ENCODE measurements around the gene FANCC.

FANCC gene

GRCh38 chr9:95085036-95085770, 232.3 kb downstream of the FANCC start:
- DNase-seq (ENCODE audit: low spot score), result no peak

- DNase-seq (ENCODE audit: low spot score), result no peak
Observed at GRCh38 chr9:95084254-95084934, 233.1 kb downstream of the FANCC start.

GRCh38 chr9:95083086-95083768, 234.3 kb downstream of the FANCC start:
- DNase-seq (ENCODE audit: low spot score), result no peak

GRCh38 chr9:95082401-95083084, 235.0 kb downstream of the FANCC start:
- no peak for DNase-seq (ENCODE audit: low spot score)

- DNase-seq (ENCODE audit: low spot score), result no peak
Observed at GRCh38 chr9:95081998-95082397, 235.5 kb downstream of the FANCC start.

- DNase-seq (ENCODE audit: low spot score), result no peak
Observed at GRCh38 chr9:95080961-95081647, 236.4 kb downstream of the FANCC start.

DNA sequence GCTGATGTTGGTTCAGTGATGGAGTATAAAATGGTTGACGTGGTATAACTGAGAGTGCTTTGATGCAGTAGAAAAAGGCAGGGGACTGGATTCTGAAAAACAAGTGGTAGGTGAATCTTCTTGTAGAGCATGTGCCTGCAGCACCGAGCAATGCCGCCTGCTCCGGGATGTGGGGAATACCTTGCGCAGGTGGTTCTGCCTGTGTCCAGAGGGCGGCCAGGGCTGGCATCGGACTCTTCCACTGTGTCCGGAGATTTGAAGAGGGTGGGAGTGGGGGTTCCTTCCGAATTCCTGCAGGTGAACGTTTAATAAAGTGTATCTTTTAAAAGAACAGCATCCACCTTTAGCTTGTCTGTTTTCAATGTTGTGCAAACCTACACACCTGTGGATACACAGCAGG, 238.0 kb downstream of the FANCC start:
- DNase-seq (ENCODE audit: low spot score), result no peak

GRCh38 chr9:95078939-95079338, 238.6 kb downstream of the FANCC start:
- peak; percentile 56 for DNase-seq (ENCODE audit: low spot score)

DNA sequence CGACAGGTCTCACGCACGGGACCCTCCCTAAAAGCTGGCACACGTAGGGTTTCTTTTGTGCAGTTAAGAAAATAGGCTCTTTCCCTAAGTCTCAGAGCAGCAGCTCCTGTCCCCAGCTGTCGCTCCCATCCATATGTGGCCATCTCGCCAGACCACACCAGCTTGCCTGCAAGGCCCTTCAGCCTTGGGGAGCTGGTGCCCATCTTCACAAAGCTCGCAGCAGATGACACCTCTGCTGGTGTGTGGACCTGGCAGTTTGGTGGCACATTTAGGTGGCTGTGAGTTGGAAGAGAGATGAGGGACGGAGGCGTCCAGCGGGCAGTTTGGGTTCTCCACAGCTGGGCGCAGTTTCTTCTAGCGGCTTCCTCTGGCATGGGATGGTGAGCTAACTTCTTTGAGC, 239.0 kb downstream of the FANCC start:
- no peak for DNase-seq (ENCODE audit: low spot score)

- no peak for DNase-seq (ENCODE audit: low spot score)
Observed at GRCh38 chr9:95077766-95078370, 239.6 kb downstream of the FANCC start.

GRCh38 chr9:95077053-95077765, 240.3 kb downstream of the FANCC start:
- no peak for DNase-seq (ENCODE audit: low spot score)

DNA sequence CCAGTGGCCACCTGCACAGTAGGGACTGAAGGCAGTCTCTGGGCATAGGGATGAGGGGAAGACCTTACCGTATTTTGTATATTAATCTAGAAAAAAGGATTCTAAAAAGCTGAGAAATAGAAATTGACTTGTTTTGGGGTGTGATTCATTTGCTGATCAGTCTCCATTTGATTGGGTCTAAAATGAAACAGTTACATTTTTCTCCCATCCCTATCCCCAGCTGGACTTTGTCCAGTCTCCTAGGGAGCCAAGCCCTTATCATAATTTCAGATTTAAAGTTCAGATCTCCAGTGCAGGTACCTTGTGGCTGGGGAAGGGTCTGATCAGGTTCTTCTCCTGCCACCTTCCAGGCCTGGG, 240.8 kb downstream of the FANCC start:
- DNase-seq (ENCODE audit: low spot score), result no peak

DNA sequence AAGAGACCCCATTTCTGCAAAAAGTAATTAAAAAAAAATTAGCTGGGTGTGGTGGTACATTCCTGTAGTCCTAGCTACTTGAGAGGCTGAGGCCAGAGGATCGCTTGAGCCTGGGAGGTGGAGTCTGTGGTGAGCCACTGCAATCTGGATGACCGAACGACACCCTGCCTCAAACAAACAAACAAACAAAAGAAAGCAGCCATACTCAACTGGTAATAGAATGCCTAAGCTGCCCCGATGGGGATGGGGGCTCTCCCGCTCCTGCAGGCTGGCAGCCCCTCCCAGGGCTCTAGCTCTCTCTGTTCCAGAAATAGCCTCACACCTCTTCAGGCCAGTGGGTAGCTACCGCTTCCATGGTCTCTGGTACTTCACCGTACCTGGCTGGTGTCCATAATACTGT, 241.8 kb downstream of the FANCC start:
- DNase-seq (ENCODE audit: low spot score), result no peak

GRCh38 chr9:95074632-95075031, 242.9 kb downstream of the FANCC start:
- DNase-seq (ENCODE audit: low spot score), result no peak

DNA sequence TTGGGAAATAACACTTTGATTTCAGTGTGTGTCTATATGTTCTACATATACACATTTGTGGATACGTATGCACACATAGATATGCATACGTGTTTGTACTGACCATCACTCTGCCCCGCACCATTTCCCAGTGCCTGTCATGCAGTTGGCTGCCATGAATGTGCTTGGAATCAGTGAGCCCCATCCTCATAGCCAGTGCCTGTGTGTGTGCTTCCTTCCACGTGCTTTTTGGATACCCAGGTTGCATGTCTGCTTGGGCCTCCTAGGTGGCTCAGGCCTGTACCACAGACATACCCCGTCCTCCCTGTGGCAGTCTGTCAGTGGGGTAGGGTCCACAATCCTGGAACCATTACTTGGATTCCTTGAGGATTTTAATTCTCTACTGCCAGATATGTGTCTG, 243.6 kb downstream of the FANCC start:
- DNase-seq (ENCODE audit: low spot score), result no peak

DNA sequence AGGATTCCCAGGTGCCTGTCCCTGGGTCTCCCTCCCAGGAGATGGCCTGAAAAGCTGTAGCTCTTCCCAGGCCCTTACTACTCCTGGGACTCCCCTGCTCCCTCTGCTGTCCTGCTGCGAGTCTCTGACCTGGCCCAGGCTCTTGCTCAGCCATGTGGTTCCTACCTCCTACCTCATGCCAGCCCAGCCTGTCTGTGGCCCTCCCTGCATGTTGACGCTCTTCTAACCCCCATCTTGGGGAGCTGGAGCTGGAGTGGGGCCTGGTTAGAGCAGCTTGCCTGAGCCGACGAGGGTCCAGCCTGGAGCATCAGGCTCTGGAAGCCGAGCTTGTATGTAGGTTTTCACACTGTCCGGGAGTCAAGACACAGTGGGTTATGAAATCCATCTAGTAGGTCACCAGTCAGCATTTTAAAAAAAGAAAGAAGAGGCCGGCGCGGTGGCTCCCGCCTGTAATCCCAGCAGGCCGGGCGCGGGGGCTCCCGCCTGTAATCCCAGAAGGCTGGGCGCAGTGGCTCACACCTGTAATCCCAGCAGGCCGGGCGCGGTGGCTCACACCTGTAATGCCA, 244.4 kb downstream of the FANCC start:
- DNase-seq (ENCODE audit: low spot score), result no peak

DNA sequence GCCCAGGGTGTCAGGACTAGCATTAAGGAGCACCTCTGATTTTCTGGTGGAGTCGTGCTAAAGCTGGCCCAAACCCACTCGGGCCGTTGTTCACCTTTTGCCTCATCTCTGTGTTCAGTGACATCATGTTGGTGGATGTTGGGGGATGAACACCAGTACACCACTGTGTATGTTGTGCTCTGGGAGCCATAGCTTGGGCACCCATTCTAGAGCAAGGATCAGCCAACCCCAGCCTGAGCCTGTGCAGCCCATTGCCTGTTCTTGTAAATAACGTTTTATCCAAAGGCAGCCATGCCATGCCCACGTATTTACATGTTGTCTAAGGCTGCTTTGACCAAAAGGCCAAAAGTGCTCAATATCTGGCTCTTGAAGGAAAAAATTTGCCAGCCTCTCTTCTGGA, 245.6 kb downstream of the FANCC start:
- DNase-seq (ENCODE audit: low spot score), result no peak

DNA sequence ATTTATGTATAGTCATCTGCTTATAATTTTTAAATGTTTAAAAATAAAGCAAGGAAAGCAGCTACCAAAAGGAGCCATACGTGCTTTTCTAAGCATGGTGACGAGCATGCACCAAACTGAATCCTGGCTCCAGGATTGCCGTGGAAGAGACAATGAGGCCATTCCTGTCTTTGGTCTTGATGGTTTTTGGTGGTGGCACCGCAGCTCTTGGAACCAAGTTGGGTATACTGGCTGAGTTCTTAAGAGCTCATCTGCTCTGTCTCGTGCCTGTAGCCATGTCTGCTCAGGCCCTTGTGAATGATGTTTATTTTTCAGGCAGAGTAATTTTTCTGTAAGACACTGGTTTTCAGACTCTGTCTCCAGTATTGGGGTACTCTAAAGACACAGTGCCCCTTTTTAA, 246.1 kb downstream of the FANCC start:
- DNase-seq (ENCODE audit: low spot score), result no peak

DNA sequence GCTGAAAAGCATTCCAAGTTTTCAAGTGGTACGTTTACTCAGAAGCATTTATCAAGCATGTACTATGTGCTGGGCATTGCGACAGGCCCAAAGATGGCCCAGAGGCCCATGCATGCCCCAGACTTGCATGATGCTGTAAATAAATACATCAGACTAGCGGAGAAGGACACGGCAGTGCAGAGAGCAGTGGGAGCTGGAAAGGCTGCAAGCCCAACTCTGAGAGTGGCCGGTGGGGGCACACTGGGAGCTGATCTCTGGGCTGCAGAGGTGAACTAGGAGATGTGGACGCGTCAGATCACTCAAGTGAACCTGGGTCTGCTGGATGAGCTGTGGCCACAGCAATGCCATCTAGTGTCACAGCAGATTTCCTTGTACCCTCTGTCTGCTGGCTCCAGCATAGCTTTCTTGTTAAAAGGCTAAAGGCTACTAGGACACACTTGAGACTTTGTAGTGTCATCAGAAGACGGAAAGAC, 246.9 kb downstream of the FANCC start:
- no peak for DNase-seq (ENCODE audit: low spot score)

- DNase-seq (ENCODE audit: low spot score), result no peak
Observed at GRCh38 chr9:95067897-95068296, 249.6 kb downstream of the FANCC start.

DNA sequence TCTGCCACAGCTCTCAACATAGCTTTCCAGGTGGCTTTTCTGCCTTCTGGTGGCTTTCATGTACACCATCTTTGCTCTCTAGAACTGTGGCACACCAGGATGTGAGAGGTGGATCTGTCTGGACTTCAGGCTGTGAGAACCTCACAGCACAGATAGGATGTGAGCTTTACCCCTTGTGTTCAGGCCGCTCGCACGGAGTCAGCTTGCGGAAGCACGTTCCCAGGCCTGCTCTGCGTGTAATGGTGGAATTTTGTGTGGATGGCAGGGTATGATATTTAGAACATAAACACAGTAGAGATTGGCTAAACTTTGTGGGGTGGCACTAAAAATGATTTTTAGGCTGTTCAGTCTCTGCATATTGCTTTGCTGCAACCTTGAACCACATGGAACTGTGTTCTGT, 250.5 kb downstream of the FANCC start:
- no peak for DNase-seq (ENCODE audit: low spot score)
